ENCODE measurements around the gene VOPP1.

The VOPP1 gene

DNA sequence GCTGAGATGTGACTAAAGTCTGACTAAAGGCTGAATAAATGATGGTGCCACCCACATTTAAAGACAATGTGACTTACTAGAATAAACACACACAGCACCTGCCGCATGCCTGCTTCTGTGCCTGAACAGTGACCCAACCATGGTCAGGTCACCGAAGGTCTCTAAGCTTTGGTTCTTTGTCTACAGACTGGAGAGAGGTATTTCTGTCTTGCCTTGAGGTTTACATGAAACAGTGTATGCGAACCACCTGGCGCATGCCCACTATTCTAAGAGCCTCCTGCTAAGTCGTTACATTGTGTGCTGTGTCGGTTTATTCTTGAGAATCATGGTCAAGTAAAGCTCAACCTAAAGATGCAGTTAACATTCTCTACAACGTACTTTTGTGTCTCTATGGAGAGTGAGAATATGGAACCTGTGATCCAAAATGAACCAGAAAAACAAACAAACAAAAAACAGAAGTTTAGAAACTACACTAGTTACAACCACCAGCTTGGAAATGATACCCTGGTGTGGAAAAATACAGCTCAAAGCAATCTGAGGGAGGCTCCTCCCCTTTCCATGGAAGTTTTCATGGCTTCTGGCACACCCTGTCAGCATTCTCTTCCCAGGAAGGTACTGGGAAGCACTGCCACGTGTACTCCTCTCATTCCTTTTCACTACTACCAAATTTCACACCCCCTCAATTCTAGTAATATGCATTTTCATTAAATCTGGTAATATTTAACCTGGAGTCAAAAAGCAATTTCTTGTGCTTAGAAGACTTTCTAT lies 40.0 kb downstream of the VOPP1 start:
- no peak for DNase-seq (ENCODE audit: low spot score)

DNA sequence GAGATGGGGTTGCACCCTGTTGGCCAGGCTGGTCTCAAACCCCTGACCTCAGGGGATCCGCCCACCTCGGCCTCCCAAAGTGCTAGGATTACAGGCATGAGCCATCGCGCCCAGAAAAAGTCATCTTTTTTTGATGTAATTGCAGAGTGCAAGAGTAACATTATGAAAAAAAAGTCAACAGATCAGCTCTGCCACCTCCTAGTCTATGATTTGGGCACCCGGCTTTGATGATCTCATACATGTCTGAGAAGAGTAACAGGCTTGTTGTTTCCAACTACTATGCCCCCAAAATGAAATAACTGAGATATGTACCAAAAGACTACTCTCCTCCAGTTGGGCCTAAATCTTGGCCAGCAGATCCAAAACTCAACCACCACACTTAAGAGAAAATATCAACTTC lies 40.8 kb downstream of the VOPP1 start:
- no peak for DNase-seq (ENCODE audit: low spot score)

DNA sequence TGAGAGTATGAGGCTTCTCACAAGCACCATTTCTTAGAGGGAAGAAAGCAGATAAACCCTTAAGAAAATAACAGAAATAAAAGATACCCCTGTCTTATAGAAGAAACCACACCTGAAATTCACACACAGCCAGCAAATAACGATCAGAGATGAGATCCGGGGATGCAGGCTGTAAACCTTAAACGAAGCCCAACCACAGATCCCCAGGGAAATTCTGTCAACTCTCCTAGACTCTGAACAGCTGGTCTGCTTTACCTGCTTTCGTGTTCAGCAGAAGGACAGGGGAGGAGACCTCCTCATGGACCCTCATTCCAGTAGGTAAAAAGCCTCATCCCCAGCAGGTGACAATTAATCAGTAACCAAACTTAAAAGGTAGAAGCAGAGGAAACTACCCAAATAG lies 45.0 kb downstream of the VOPP1 start:
- DNase-seq (ENCODE audit: low spot score) = no peak

DNA sequence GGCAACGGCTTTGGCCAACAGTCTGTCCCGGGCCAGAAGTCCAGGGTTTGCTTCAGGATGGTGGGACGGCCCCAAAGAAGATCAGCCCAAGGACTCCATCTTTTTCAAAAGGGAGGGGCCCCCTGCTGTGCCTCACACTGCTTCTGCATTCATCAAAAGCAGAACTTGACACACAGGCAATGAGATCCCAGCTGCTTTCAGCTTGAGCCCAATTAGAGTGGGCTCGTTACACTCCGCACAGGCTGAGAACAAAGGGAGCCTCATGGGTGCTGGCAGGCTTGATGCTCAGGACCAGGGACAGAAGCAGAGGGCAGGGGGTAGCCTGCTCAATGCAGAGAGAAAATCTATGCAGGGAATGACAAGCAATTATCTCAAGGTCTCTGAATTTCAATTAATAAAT lies 45.5 kb downstream of the VOPP1 start:
- no peak for DNase-seq (ENCODE audit: low spot score)

DNA sequence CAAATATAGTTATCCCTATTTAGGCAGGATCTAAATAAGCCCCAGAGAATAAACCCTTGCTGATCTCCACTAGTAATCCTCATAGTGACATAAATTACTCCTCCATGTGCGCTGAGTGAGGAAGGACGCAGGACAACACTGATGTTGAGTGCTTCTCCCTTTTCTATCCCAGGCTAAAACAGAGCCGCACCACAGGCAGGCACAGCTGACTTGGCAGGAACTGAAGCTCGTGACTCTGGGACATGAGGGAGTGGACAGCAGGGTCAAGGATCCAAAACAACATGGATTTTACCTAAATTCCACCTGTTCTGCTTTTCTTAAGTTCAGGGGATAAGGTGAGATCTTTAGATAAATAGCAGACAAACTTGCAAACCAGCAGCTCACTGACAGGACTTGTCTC lies 46.0 kb downstream of the VOPP1 start:
- DNase-seq (ENCODE audit: low spot score) = no peak

DNA sequence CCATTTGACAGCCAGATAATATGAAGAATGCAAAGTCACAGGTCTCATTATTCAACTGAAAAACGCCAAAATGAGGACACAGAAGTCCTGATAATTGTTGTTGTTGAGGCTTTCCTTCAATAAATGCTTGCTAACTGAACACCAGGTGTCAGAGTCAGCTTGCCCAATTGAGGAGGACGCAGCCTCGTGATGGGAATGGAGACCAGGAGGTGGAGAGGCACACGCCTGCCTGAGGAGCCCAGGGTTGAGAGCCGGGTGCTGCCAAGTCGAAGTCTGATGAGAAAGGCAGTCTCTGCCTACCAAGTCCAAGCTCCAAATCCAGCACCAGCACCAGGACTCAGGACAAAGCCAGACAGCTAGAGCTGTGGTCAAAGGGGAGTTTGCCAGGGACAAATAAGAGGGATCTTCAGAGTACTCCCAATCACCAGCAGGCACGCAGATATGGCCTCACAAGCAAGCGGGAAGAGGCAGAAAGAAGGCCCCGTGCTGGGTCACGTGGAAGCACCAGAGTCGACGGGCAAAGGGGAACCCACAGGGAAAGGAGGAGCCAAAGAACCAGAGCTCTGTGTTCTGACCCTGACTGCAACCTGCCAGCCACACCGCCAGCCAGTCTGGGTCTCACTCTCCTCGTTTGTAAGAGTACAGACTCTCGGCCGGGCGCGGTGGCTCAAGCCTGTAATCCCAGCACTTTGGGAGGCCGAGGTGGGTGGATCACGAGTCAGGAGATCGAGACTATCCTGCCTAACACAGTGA lies 47.6 kb downstream of the VOPP1 start:
- no peak for DNase-seq (ENCODE audit: low spot score)

DNA sequence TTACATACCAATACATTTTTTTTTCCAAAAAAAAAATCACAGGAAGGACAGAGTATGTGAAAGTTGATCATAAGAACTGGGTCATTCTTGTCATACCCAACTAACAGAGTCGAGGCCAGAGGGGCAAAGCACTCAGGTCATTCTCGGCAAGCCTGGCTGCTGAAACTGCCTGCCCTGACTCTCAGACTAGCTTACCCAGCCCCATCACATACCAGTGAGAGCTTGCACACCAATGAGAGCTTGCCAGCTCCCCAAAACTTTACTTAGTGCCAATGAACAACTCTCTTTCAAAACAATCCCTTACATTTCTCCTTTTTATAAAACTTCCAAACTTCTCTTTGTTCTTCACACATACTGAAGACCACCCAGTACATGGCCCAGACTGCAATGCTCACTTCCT lies 48.9 kb downstream of the VOPP1 start:
- DNase-seq (ENCODE audit: low spot score) = no peak

DNA sequence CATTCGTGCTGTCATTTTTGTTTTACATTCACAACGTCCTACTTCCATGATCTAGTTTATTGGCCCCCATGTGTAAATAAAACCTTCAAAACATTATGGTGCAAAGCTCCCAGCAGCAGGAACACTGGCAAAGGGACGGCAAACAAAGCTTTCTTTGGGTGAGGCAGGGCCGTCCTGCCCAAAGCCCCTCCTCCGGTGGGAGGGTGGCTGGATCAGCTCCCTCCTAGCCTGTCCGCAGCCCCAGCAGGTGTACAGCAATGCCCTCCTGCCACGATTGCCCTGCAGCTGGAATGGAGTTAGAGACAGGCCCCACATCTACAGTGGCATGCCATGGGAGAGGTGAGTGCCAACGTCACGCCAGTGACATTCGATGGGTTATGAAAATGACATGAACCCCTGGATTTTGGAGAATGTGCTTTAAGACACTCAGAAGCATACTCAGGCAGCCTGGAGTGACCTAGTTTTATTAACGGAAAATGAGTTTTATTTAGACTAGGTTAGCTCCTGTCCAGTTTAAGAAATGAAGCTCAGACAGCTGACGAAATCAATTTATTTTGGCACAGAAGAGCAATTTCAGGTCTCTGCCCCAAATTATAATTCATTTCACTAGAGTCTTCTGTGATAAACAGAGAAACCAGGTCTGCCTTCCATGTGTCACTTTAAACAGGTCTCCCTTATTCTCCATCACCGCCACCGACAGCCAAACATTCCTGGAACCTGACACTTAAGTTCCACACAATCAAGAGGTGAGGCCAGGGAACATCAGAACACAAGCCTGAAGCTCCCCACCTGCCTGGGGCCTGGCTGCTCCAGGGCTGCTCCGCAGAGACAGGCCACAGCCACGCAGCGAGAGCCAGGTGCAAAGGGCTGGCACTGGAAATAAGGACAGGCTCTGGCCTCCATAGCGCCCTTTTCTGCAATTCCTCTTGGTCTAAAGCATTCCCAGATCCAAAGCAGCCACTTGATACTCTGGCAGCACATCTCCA lies 50.1 kb downstream of the VOPP1 start:
- DNase-seq (ENCODE audit: low spot score) = no peak

DNA sequence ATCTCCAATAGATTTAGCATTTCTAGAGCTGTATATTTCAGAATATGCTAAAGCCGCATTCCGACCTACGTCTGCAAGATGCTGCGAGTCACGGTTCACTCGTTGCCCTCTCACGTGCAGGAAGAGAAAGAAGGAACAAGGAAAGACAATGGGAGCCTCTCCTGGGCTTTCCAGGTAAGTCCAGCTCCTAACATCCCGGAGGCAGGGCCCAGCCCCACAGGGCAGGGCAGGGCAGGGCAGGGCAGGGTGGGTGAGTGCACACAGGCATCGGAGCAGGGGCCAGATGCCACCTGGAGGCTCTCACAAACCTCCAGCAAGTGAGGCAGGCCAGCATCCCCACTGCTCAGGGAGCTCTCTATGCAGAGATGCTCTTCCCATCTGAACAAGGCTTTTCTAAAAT lies 50.8 kb downstream of the VOPP1 start:
- DNase-seq (ENCODE audit: low spot score) = no peak

DNA sequence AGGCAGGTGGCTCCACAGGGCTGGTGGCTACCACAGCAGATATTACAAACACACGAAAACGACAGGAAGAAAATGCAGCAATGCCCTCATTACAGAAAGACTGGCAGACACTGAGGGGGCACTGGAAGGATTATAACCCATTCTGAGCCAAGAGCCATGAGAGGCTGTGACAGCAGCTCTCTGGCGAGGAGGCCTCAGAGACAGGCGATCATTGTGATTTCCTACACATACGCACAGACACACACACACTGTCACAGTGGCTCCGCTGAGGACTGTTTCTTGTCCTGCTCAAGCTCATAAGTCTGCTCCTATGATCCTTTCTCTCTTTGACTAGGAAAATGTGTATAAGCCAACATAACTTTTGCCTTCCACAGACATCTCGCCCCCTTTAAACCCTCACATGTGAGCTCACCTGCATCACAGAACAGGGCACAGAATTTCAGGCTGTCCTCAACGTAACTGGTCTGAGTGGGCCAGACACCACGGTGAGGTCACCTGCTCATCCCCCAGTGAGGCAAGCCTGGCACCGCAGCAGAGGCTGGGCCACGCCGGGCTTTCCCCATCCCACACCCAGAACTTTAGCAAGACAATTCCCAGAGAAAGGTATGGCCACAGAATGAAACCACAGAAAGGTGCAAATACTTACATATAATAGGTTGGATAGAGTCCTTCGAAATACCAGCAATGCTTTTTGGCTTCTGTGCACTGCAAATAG lies 51.7 kb downstream of the VOPP1 start:
- DNase-seq (ENCODE audit: low spot score) = no peak

DNA sequence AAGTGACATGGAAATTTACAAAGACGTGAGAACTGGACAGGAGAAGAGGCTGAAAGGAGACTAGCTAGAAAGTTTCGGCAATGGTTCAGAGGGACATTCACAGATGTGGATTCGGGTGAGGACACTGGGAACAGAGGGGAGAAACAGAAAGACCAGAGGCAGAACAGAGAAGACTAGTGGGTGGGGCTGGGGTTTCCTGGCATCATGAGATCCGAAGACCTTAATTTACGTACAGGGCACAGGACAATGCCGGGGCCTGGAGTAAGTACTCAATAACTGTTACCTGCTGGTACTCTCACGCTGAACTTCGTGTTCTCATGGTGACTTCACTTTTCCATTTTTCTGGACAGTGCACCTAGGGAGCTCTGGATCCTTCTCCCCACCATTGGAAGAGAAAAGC lies 53.5 kb downstream of the VOPP1 start:
- no peak for DNase-seq (ENCODE audit: low spot score)

DNA sequence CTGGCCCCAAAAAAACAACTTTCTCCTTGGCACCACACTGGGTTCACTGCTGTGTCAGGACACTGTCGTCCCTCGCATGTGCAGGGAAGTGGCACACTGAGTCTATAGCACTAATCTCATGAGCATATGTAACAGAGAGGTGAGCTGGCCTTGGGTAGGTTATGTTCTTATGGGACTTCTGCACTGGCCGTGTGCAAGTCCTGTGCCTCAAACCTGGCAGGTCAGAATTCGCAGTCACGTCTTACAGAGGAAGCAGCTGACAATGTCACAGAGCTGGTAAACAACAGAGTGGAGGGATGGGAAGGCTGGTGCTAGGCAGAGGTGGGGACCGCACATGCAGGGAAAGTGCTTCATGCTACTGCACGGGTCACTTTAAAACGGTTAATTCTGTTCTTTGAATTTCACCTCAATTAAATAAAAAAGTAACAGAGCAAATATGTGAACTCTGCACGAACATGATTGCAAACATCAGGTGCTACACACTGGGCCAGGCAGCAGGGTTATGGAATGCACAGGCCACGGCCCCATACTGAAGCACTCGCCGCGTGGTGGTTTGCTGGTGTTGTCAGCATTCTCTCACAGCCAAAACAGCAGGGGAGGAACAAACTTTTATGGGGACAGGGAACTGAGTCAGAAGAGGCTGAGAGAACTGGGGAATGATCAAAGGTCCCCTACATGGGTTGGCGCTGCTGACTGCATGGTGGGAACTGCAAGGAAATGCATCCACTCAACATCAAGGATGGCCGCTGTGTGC lies 54.2 kb downstream of the VOPP1 start:
- DNase-seq (ENCODE audit: low spot score) = no peak

DNA sequence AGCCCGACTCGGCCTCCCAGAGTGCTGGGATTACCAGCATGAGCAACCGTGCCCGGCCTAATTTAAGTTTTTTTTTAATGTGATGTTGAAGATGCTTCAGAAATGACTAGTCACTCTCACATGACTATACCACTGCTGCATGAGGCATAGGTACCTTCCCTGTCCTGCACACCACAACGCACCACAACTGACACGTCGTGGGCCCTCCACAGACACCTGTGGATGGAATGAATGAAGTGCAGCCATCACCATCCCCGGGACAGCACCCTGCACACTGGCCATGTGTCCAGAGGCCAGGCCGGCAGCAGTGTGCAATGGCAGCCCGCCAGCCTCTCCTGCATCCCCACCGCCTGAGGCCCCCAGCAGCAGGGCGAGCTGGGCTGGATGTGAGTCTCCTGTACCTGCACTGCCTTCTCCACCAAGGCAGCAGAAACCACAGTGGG lies 55.1 kb downstream of the VOPP1 start:
- no peak for DNase-seq (ENCODE audit: low spot score)

DNA sequence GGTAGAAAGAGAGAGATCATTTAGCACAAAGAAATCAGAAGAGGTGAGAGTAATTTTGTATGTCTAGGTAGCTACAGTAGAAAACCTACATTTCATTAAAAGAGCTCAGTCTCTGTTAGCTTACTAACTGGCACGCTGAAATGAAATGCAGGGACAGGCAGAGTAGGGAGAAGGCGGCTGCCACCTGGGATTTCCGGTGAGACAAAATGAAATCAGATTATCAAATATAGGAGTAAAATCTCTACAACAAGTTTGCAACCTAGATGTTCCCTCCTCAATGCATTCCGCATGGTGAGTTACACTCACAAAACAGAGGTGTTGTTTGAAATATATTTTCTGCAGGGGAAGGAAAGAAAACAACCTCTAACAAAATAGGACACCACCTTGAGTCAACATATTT lies 55.9 kb downstream of the VOPP1 start:
- no peak for DNase-seq (ENCODE audit: low spot score)

DNA sequence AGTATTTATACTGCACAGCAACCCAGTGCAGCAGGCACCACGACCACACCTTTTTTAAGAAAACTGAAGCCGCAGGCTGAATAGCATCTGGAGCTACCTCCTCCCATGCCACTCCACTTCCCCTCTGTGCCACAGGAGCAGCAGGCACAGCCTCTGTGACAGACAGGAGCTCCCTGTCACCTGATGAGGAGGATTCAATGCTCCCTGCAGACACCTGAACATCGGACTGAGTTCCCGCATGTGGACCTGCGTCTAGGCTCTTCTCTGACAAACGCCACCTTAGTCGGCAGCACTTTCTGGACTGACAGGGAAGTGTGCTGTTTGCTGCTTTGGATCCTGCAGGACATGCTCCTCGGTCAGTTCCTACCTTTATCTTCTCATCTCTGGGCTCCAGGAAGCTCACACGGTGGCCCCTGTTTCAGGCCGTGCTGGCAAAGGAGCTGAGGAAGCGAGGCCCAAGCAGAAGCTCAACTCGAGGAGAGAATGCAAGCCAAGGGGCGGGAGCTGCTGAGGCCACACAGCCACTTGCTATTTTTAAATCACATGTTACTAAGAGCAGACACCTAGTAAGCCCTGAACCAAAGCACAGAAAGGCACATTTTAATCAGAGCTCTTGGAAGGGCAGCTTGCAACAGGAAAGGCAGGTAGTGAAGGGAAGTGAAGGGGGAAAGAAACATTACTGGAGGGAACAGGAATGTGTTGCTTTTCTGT lies 56.6 kb downstream of the VOPP1 start:
- DNase-seq (ENCODE audit: low spot score) = no peak

DNA sequence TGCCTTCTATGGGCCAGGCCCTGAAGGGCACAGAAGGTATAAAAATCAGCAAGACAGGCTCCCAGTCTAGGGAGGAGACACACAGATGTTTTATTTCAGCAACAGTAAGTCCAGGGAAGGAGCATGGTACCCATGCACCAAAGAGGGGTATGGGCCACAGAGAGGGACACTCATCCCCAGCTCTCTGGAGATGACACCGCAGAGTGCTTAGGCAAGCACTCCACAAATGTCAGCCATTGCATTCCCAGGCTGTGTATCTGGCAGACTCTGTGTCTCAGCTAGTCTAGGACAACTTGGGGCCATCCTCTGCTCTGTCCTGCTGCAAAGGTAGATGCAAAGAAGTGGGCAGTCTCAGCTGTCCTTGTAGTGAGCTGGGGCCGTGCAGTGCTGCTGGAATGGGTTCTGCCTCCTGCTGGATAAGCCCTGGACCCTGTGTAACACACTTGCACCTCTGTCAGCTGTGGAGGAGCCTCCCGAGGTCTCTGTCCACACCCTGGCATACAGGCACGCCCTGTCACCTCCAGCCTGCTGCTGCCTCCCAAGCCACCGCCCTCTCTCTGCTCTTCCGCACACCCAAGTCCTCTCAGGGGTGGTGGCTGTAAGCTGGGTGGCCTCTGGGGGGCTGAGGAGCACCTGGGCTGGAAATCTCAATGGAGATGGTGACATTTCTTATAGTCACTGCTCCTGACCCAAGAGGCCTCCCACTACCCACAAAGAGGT lies 57.6 kb downstream of the VOPP1 start:
- DNase-seq (ENCODE audit: low spot score) = no peak

DNA sequence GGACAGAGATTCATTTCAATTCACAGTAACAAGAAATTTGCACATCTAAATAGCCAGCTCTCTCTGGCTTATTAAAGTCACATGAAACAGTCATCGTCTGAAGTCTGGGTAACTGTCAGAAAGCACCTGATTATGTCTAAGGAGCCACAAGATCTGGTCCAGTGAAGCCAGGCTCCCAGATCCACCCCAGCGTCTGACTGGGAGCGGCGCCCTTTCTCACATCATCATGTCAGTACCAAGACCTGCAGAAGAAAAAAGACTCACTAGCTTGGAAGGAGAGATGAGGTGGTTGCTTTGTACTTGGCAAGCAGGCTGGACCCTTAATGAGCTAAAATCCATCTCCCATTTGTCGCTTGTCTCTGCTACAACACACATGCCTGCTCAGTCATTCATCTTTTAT lies 58.4 kb downstream of the VOPP1 start:
- DNase-seq (ENCODE audit: low spot score) = no peak

DNA sequence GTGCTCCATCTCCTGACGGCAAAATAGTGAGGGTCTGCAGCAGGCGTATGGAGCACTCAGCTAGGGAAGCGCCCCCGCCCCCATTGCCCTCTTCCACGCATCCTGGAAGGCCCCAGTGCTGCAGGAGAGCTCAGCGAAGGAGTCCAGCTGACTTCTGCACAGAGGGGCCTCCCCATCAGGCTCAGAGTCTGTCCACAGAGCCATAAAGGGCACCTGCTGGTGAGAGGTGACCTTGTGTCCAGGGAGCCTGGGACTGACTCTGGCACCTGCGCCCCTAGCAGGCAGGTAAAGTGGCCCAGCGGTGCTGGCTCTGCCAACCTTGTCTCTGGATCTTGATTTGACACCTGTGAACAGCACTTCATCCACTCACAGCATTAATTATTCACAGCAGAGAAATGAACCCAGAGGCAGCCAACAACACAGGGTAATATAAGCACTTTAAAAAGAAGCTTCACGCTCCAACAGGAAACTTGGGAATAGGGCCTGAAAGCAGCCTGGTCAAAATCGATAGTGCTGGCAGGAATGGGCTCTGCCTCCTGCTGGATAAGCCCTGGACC lies 59.6 kb downstream of the VOPP1 start:
- no peak for DNase-seq (ENCODE audit: low spot score)

DNA sequence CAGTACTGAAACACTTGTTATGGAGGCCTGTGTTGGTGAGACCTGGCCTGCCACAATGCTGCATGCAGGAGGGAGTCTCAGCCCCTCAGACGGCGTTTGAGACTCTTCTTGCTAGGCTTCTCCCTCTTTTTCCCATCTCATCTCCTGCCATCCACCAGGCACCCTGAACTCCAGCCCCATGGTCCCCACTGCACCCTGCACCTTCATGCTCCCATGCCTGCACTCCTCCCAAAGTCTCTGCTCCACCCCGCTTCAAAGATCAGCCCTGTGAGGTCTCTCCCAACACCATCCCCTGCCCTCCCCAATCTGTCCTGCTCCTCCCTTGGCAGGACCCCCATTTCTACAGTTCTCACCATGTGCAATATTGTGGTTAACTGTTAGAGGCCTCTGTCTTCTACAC lies 61.7 kb downstream of the VOPP1 start:
- DNase-seq (ENCODE audit: low spot score) = no peak

All from COLO829 (cell line).